ENCODE data around the gene PDE4D.
"Not testable (repeated sequence)": the region's sequence is repeated elsewhere in the genome, so short reads cannot be mapped to it uniquely, and the experiment has no call there.

Gene PDE4D

DNA sequence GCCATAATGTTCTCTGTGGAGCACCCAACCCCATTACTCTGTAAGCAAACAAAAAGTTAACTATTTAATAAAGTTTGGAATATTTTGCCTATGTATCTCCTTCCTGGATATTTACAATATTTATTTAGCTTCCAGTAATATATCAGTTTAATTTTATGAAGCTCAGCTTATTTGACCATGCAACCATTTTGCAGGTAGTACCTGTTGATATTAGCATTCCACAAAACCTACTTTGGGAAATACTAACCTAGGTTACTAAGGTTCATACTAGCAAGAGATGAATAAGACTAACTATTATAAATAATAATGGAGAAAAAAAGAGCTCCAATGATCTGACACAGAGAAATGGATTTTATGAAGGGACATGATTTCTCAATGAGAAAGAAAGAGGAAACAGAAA, 506.4 kb downstream of the PDE4D start:
- Histone ChIP-seq H3K4me3 (ENCODE audit: low read depth, low read length) (no peak overlapping the region), H3K4me1 (ENCODE audit: control insufficient read depth, insufficient read depth, low read length) (peaks cover 3% of the 10 kb centered on the region)

GRCh38 chr5:59385700-59386099, 507.8 kb downstream of the PDE4D start:
- Histone ChIP-seq H3K9me3 (ENCODE audit: control insufficient read depth, insufficient read depth, low read length) (no peaks in the 10 kb centered on the region), H3K27me3 (ENCODE audit: control insufficient read depth, insufficient read depth, low read length) (no peaks in the 10 kb centered on the region), H3K4me3 (ENCODE audit: low read depth, low read length) (no peak overlapping the region), H3K9ac (ENCODE audit: low read depth, low read length) (no peak overlapping the region), H3K4me1 (ENCODE audit: control insufficient read depth, insufficient read depth, low read length) (no peaks in the 10 kb centered on the region), H3K36me3 (ENCODE audit: control insufficient read depth, insufficient read depth, low read length) (no peaks in the 10 kb centered on the region)

More for the DNA sequence above, 506.4 kb downstream of the PDE4D start:
- Histone ChIP-seq H3K9ac (ENCODE audit: low read depth, low read length) (no peak overlapping the region), H3K36me3 (ENCODE audit: control insufficient read depth, insufficient read depth, low read length) (no peaks in the 10 kb centered on the region), H3K27me3 (ENCODE audit: control insufficient read depth, insufficient read depth, low read length) (no peaks in the 10 kb centered on the region), H3K9me3 (ENCODE audit: control insufficient read depth, insufficient read depth, low read length) (no peaks in the 10 kb centered on the region)

- Histone ChIP-seq H3K9ac (ENCODE audit: low read depth, low read length) (no peak overlapping the region), H3K9me3 (ENCODE audit: control insufficient read depth, insufficient read depth, low read length) (no peaks in the 10 kb centered on the region), H3K36me3 (ENCODE audit: control insufficient read depth, insufficient read depth, low read length) (no peaks in the 10 kb centered on the region), H3K27me3 (ENCODE audit: control insufficient read depth, insufficient read depth, low read length) (no peaks in the 10 kb centered on the region), H3K4me3 (ENCODE audit: low read depth, low read length) (no peak overlapping the region), H3K4me1 (ENCODE audit: control insufficient read depth, insufficient read depth, low read length) (no peaks in the 10 kb centered on the region)
These were observed 513.1 kb downstream of the PDE4D start for GRCh38 chr5:59380350-59380951.

- H3K27me3 ChIP-seq (ENCODE audit: control insufficient read depth, insufficient read depth, low read length); H3K36me3 ChIP-seq (ENCODE audit: control insufficient read depth, insufficient read depth, low read length); H3K9me3 ChIP-seq (ENCODE audit: control insufficient read depth, insufficient read depth, low read length); H3K4me1 ChIP-seq (ENCODE audit: control insufficient read depth, insufficient read depth, low read length); H3K4me3 ChIP-seq (ENCODE audit: low read depth, low read length); H3K9ac ChIP-seq (ENCODE audit: low read depth, low read length): not testable (repeated sequence)
These were observed 519.5 kb downstream of the PDE4D start for GRCh38 chr5:59374036-59374435.

DNA sequence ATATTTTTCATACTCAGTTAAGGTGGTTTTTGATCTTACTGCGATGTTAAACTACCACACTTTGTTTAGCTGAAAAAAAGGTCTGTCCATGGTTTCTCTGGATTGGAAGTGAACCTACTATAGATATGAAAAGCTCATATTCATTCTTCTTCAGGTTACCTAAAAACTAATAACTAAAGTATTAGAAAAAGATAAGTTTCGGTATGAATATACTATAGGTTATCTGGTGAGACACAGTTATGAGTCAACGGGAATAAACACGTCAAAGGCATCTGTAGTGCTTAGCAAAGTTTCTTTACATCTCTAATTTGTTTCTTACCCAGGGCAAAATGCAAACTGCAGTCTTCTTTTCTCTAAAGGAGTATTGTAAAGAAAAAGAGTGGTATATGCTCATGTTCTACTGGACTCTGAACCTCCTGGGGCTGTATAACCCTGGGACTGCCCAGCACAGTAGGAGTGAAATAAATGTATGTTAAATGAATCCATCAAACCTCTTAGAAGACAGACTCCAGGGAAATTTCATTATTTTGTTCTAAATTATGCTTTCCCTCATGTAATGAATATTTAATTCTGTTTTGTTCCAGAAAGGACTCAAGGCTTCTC, 521.9 kb downstream of the PDE4D start:
- H3K9ac ChIP-seq (ENCODE audit: low read depth, low read length) = no peak overlapping the region

DNA sequence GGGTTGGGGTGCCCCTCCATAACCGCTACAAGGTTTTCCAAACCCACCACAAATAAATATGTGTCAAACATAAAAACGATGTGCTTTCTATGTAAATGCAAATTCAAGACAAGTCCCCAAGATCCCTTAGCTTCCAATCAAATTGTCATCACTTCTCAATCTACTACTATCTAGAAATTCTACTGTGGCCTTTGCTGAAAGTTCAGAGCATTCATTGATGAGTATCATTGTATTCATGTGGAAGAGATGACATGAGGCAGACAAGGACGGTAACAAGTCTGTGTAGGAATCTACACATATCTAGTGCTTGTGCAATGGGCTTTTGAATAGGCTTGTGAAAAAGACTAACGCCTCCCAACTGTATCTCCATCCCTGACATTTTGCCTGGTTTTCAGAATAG, 524.6 kb downstream of the PDE4D start:
- no peak overlapping the region for H3K4me3 ChIP-seq (ENCODE audit: low read depth, low read length)
- no peaks in the 10 kb centered on the region for H3K36me3 ChIP-seq (ENCODE audit: control insufficient read depth, insufficient read depth, low read length)
- no peak overlapping the region for H3K9ac ChIP-seq (ENCODE audit: low read depth, low read length)
- H3K4me1 ChIP-seq (ENCODE audit: control insufficient read depth, insufficient read depth, low read length) = no peaks in the 10 kb centered on the region
- H3K27me3 ChIP-seq (ENCODE audit: control insufficient read depth, insufficient read depth, low read length) = no peaks in the 10 kb centered on the region
- H3K9me3 ChIP-seq (ENCODE audit: control insufficient read depth, insufficient read depth, low read length) = no peaks in the 10 kb centered on the region

More for the DNA sequence above, 521.9 kb downstream of the PDE4D start:
- H3K36me3 ChIP-seq (ENCODE audit: control insufficient read depth, insufficient read depth, low read length) = no peaks in the 10 kb centered on the region
- no peak overlapping the region for H3K4me3 ChIP-seq (ENCODE audit: low read depth, low read length)
- H3K9me3 ChIP-seq (ENCODE audit: control insufficient read depth, insufficient read depth, low read length) = no peaks in the 10 kb centered on the region
- no peaks in the 10 kb centered on the region for H3K4me1 ChIP-seq (ENCODE audit: control insufficient read depth, insufficient read depth, low read length)
- H3K27me3 ChIP-seq (ENCODE audit: control insufficient read depth, insufficient read depth, low read length) = no peaks in the 10 kb centered on the region

DNA sequence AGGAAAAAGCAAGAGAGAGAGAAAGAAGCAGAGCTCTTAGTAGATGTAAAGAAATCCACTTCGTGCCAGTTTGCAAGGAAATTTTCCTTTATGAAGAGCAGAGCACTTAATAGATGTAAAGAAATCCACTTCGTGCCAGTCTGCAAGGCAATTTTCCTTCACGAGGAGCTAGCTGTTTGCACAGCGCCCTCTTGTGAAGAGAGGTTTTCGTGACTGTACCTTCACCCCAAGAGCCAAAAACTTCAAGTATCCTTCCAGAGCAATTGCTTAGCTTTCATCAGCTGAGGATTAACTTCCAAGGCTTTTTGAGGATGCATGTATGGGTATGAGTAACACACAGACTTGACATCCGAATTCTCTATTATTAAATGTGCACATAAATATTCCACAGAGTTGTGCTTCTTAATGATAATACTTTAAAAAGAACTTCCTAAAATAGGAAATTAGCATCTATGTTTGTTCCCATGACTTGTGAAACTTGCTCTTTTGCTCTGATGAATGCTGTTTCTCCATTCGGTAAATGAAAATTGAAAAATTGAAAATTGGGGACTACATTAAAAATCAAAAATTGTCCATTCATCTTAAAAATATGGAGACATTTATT, 525.6 kb downstream of the PDE4D start:
- H3K36me3 ChIP-seq (ENCODE audit: control insufficient read depth, insufficient read depth, low read length) = no peaks in the 10 kb centered on the region
- no peak overlapping the region for H3K4me3 ChIP-seq (ENCODE audit: low read depth, low read length)
- H3K27me3 ChIP-seq (ENCODE audit: control insufficient read depth, insufficient read depth, low read length) = no peaks in the 10 kb centered on the region
- no peaks in the 10 kb centered on the region for H3K9me3 ChIP-seq (ENCODE audit: control insufficient read depth, insufficient read depth, low read length)
- no peaks in the 10 kb centered on the region for H3K4me1 ChIP-seq (ENCODE audit: control insufficient read depth, insufficient read depth, low read length)
- H3K9ac ChIP-seq (ENCODE audit: low read depth, low read length) = no peak overlapping the region

DNA sequence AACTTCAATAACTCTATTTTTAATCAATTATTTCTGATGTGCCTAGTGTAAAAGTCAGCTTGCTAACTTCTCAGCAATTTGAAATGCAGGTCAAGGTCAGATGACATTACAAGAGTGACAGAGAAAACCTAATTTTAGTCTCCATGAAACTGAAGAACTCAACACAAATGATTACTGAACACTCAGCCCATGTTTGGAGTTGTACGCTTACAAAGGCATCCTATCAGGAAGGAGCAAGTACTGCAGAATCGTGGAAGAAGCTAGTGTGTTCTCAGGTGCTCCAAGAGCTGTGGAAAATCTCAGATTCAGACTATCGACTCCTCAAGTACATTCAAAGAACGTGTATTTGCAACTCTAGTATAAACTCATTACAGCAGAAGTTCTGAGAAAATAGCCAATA, 526.7 kb downstream of the PDE4D start:
- Histone ChIP-seq H3K27me3 (ENCODE audit: control insufficient read depth, insufficient read depth, low read length) (no peaks in the 10 kb centered on the region), H3K9me3 (ENCODE audit: control insufficient read depth, insufficient read depth, low read length) (no peaks in the 10 kb centered on the region), H3K36me3 (ENCODE audit: control insufficient read depth, insufficient read depth, low read length) (no peaks in the 10 kb centered on the region), H3K4me1 (ENCODE audit: control insufficient read depth, insufficient read depth, low read length) (no peaks in the 10 kb centered on the region), H3K4me3 (ENCODE audit: low read depth, low read length) (no peak overlapping the region), H3K9ac (ENCODE audit: low read depth, low read length) (no peak overlapping the region)

- H3K9me3 ChIP-seq (ENCODE audit: control insufficient read depth, insufficient read depth, low read length) = no peaks in the 10 kb centered on the region
- H3K4me3 ChIP-seq (ENCODE audit: low read depth, low read length) = no peak overlapping the region
- peaks cover 14% of the 10 kb centered on the region for H3K4me1 ChIP-seq (ENCODE audit: control insufficient read depth, insufficient read depth, low read length)
- no peaks in the 10 kb centered on the region for H3K36me3 ChIP-seq (ENCODE audit: control insufficient read depth, insufficient read depth, low read length)
- H3K27me3 ChIP-seq (ENCODE audit: control insufficient read depth, insufficient read depth, low read length) = no peaks in the 10 kb centered on the region
- H3K9ac ChIP-seq (ENCODE audit: low read depth, low read length) = no peak overlapping the region
These were observed 531.1 kb downstream of the PDE4D start for GRCh38 chr5:59362438-59362837.

DNA sequence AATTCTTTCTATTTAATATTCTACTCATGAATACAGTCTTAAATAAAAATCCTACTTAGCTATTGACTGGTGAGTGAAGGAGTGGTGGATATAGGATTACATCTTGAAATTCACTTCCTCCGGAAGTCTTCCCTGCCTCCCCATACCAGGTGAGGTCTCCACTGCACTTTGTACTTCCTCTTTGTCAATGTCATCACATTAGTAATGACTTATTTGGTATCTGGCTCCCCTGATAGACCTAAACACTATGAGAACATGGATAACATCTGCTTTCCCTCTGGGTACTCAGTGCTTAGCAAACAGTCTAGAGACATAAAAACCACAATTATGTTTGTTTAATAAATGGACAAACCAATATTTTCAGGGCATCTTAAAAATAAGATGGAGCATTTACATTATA, 532.1 kb downstream of the PDE4D start:
- Histone ChIP-seq H3K9ac (ENCODE audit: low read depth, low read length) (no peak overlapping the region), H3K9me3 (ENCODE audit: control insufficient read depth, insufficient read depth, low read length) (no peaks in the 10 kb centered on the region), H3K4me3 (ENCODE audit: low read depth, low read length) (no peak overlapping the region), H3K36me3 (ENCODE audit: control insufficient read depth, insufficient read depth, low read length) (no peaks in the 10 kb centered on the region), H3K27me3 (ENCODE audit: control insufficient read depth, insufficient read depth, low read length) (no peaks in the 10 kb centered on the region), H3K4me1 (ENCODE audit: control insufficient read depth, insufficient read depth, low read length) (peaks cover 17% of the 10 kb centered on the region)

DNA sequence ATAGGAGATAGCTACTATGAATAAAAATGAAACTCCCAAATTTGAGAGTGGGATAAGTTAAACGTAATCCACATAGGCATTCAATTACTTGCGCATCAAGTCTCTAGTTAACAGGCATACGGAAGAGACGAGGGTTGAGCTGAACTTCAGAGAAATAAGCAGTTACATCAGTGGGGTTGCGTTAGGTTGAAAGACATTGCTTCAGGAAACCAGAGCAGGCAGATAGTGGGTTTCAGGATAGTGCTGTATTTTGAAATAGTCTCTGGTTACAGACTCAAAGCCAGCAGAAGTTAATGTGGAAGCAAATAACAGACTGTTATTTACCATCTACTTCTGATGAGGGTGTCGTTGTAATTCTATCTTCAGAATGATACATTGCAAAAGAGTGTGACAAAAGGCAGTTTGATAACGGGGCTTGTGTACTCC, 533.4 kb downstream of the PDE4D start:
- no peaks in the 10 kb centered on the region for H3K27me3 ChIP-seq (ENCODE audit: control insufficient read depth, insufficient read depth, low read length)
- H3K9ac ChIP-seq (ENCODE audit: low read depth, low read length) = no peak overlapping the region
- H3K9me3 ChIP-seq (ENCODE audit: control insufficient read depth, insufficient read depth, low read length) = no peaks in the 10 kb centered on the region
- H3K4me3 ChIP-seq (ENCODE audit: low read depth, low read length) = no peak overlapping the region
- no peaks in the 10 kb centered on the region for H3K36me3 ChIP-seq (ENCODE audit: control insufficient read depth, insufficient read depth, low read length)
- H3K4me1 ChIP-seq (ENCODE audit: control insufficient read depth, insufficient read depth, low read length) = peaks cover 20% of the 10 kb centered on the region
